ENCODE data around the gene TUBA1C. TPM values are rescaled to one million over a fixed set of nuclear protein-coding genes. Genes with fewer than 3 reads are reported as not detected.

TUBA1C gene
- total and polyA plus RNA-seq, 2 donors, result 62.8 to 248 TPM

- DNase-seq (ENCODE audit: extremely low spot score), result no peak
- Histone ChIP-seq H3K27ac (ENCODE audit: low read depth) (no peak overlapping the region), H3K36me3 (ENCODE audit: insufficient read depth) (no peaks in the 10 kb centered on the region), H3K4me1 (ENCODE audit: insufficient read depth) (no peaks in the 10 kb centered on the region), H3K4me3 (ENCODE audit: low read depth, low read length) (no peak overlapping the region)
- 79% methylated on average over 24 of the region's 25 CpGs for WGBS
These were observed 18.9 kb downstream of the TUBA1C start for GRCh38 chr12:49283541-49284429.

- Histone ChIP-seq H3K27ac (ENCODE audit: low read depth) (no peak overlapping the region), H3K36me3 (ENCODE audit: insufficient read depth) (no peaks in the 10 kb centered on the region), H3K4me1 (ENCODE audit: insufficient read depth) (no peaks in the 10 kb centered on the region), H3K4me3 (ENCODE audit: low read depth, low read length) (no peak overlapping the region)
- no peak for DNase-seq (ENCODE audit: extremely low spot score)
- WGBS, result 86% methylated on average over 4 of the region's 4 CpGs
These were observed 19.8 kb downstream of the TUBA1C start for GRCh38 chr12:49284672-49285071.

- Histone ChIP-seq H3K36me3 (ENCODE audit: insufficient read depth) (no peaks in the 10 kb centered on the region), H3K4me1 (ENCODE audit: insufficient read depth) (no peaks in the 10 kb centered on the region), H3K27ac (ENCODE audit: low read depth) (no peak overlapping the region), H3K4me3 (ENCODE audit: low read depth, low read length) (no peak overlapping the region)
- WGBS, result 58% methylated on average over 6 of the region's 6 CpGs
- DNase-seq (ENCODE audit: extremely low spot score), result no peak
These were observed 23.0 kb downstream of the TUBA1C start for GRCh38 chr12:49287876-49288275.

GRCh38 chr12:49288412-49288853 is 23.6 kb downstream of the TUBA1C start:
- no peak for DNase-seq (ENCODE audit: extremely low spot score)
- Histone ChIP-seq H3K4me1 (ENCODE audit: insufficient read depth) (no peaks in the 10 kb centered on the region), H3K27ac (ENCODE audit: low read depth) (no peak overlapping the region), H3K4me3 (ENCODE audit: low read depth, low read length) (no peak overlapping the region), H3K36me3 (ENCODE audit: insufficient read depth) (no peaks in the 10 kb centered on the region)
- WGBS, result 10% methylated on average over 11 of the region's 11 CpGs

GRCh38 chr12:49288922-49289555 is 24.2 kb downstream of the TUBA1C start:
- H3K36me3 ChIP-seq (ENCODE audit: insufficient read depth), result no peaks in the 10 kb centered on the region
- no peak for DNase-seq (ENCODE audit: extremely low spot score)
- 83% methylated on average over 9 of the region's 9 CpGs for WGBS
- no peaks in the 10 kb centered on the region for H3K4me1 ChIP-seq (ENCODE audit: insufficient read depth)
- no peak overlapping the region for H3K4me3 ChIP-seq (ENCODE audit: low read depth, low read length)
- H3K27ac ChIP-seq (ENCODE audit: low read depth), result no peak overlapping the region

GRCh38 chr12:49292729-49293055 is 27.8 kb downstream of the TUBA1C start:
- Histone ChIP-seq H3K4me3 (ENCODE audit: low read depth, low read length) (no peak overlapping the region), H3K4me1 (ENCODE audit: insufficient read depth) (peaks cover 3% of the 10 kb centered on the region), H3K27ac (ENCODE audit: low read depth) (no peak overlapping the region), H3K36me3 (ENCODE audit: insufficient read depth) (no peaks in the 10 kb centered on the region)
- no peak for DNase-seq (ENCODE audit: extremely low spot score)
- WGBS, result 65% methylated on average over 7 of the region's 7 CpGs

GRCh38 chr12:49293056-49293956 is 28.4 kb downstream of the TUBA1C start:
- 24% methylated on average over 18 of the region's 18 CpGs for WGBS
- Histone ChIP-seq H3K4me1 (ENCODE audit: insufficient read depth) (peaks cover 3% of the 10 kb centered on the region), H3K36me3 (ENCODE audit: insufficient read depth) (no peaks in the 10 kb centered on the region), H3K4me3 (ENCODE audit: low read depth, low read length) (no peak overlapping the region), H3K27ac (ENCODE audit: low read depth) (no peak overlapping the region)
- DNase-seq (ENCODE audit: extremely low spot score), result no peak

- H3K27ac ChIP-seq (ENCODE audit: low read depth), result no peak overlapping the region
- WGBS, result 79% methylated on average over 8 of the region's 8 CpGs
- no peaks in the 10 kb centered on the region for H3K36me3 ChIP-seq (ENCODE audit: insufficient read depth)
- no peak overlapping the region for H3K4me3 ChIP-seq (ENCODE audit: low read depth, low read length)
- DNase-seq (ENCODE audit: extremely low spot score), result no peak
- H3K4me1 ChIP-seq (ENCODE audit: insufficient read depth), result peaks cover 3% of the 10 kb centered on the region
These were observed 29.4 kb downstream of the TUBA1C start for GRCh38 chr12:49294086-49294803.

- H3K4me1 ChIP-seq (ENCODE audit: insufficient read depth), result peaks cover 3% of the 10 kb centered on the region
- WGBS, result 57% methylated on average over 5 of the region's 5 CpGs
- no peak for DNase-seq (ENCODE audit: extremely low spot score)
- H3K27ac ChIP-seq (ENCODE audit: low read depth), result no peak overlapping the region
- H3K4me3 ChIP-seq (ENCODE audit: low read depth, low read length), result no peak overlapping the region
- no peaks in the 10 kb centered on the region for H3K36me3 ChIP-seq (ENCODE audit: insufficient read depth)
These were observed 29.9 kb downstream of the TUBA1C start for GRCh38 chr12:49294804-49295081.

GRCh38 chr12:49295082-49295936 is 30.4 kb downstream of the TUBA1C start, which contains the start of gene PRPH:
Gene PRPH, plus strand, starts transcription at chr12:49295147. Its CDS starts 54 bp downstream, at chr12:49295201.
- Histone ChIP-seq H3K4me3 (ENCODE audit: low read depth, low read length) (no peak within 1 kb of the TSS), H3K27ac (ENCODE audit: low read depth) (no peak within 1 kb of the TSS), H3K4me1 (ENCODE audit: insufficient read depth) (peaks cover 3% of the 10 kb centered on the region), H3K36me3 (ENCODE audit: insufficient read depth) (no peaks in the 10 kb centered on the region)
- DNase-seq (ENCODE audit: extremely low spot score), result no peak
- WGBS, result 13% methylated on average over 82 of the region's 82 CpGs

GRCh38 chr12:49296034-49296835 is 31.4 kb downstream of the TUBA1C start:
- 16% methylated on average over 54 of the region's 54 CpGs for WGBS
- H3K36me3 ChIP-seq (ENCODE audit: insufficient read depth), result no peaks in the 10 kb centered on the region
- no peak overlapping the region for H3K27ac ChIP-seq (ENCODE audit: low read depth)
- no peak for DNase-seq (ENCODE audit: extremely low spot score)
- peaks cover 3% of the 10 kb centered on the region for H3K4me1 ChIP-seq (ENCODE audit: insufficient read depth)
- no peak overlapping the region for H3K4me3 ChIP-seq (ENCODE audit: low read depth, low read length)
